PC-3 (cell line): ENCODE data around the gene TRNP1. TPM values are rescaled to one million over a fixed set of nuclear protein-coding genes. Genes with fewer than 3 reads are reported as not detected.

Experiments used
- ATAC-seq: fragments of 200-7000 bp; cut with Tn5 transposase; 2 replicates; pipeline ENCODE4 v1.9.1; 2020; ENCODE audit warnings: mild to moderate bottlenecking, moderate library complexity
- BruUV-seq: library from RNA; stranded (reverse); fragments of 400-500 nt; replicated peaks from 2 replicates; lab custom pipeline; 2021; lab: Mats Ljungman, UMichigan
- CTCF ChIA-PET: fragments of 300-600 bp; sonication (Branson Sonifier 250); formaldehyde crosslinking; loops from one replicate; lab custom pipeline; 2022; ENCODE audit warnings: antibody characterized with exemption; lab: Charles Lee
- POLR2A ChIA-PET: fragments of 300-600 bp; sonication (Branson Sonifier 250); formaldehyde crosslinking; loops from one replicate; lab custom pipeline; 2022; ENCODE audit warnings: antibody characterized with exemption; ENCODE audit not compliant: unreplicated experiment; lab: Charles Lee
- DNase-seq: peaks from one replicate; pipeline ENCODE4 v3.0.0-alpha.2; 2015
- H2AFZ ChIP-seq: fragments of 300-600 bp; sonication (generic); 2 replicates; pipeline ENCODE4 v1.6.0; 2016; ENCODE audit warnings: antibody characterized with exemption, low read length
- H3F3A ChIP-seq: fragments of 300-600 bp; sonication (generic); one replicate; pipeline ENCODE4 v1.6.0; 2017; ENCODE audit warnings: antibody characterized with exemption, low read length, control low read depth, mild to moderate bottlenecking; ENCODE audit not compliant: unreplicated experiment
- H3K27ac ChIP-seq: fragments of 300-600 bp; sonication (generic); 2 replicates; pipeline ENCODE4 v1.5.1; 2016; ENCODE audit warnings: mild to moderate bottlenecking, low read length
- H3K27me3 ChIP-seq: fragments of 300-600 bp; sonication (generic); 2 replicates; pipeline ENCODE4 v1.6.1; 2016; ENCODE audit warnings: low read length, mixed read lengths
- H3K36me3 ChIP-seq: fragments of 300-600 bp; sonication (generic); 2 replicates; pipeline ENCODE4 v1.6.1; 2016; ENCODE audit warnings: low read depth, mixed run types, low read length, mixed read lengths
- H3K4me1 ChIP-seq: fragments of 300-600 bp; sonication (generic); 2 replicates; pipeline ENCODE4 v1.5.1; 2016; ENCODE audit warnings: low read length; ENCODE audit not compliant: insufficient read depth
- H3K4me2 ChIP-seq: fragments of 300-600 bp; sonication (generic); 2 replicates; pipeline ENCODE4 v1.6.0; 2016; ENCODE audit warnings: low read length
- H3K4me3 ChIP-seq: fragments of 300-600 bp; sonication (generic); 2 replicates; pipeline ENCODE4 v1.5.1; 2016; ENCODE audit warnings: mild to moderate bottlenecking, low read length, mixed read lengths
- H3K79me2 ChIP-seq: fragments of 300-600 bp; sonication (generic); 2 replicates; pipeline ENCODE4 v1.6.1; 2017; ENCODE audit warnings: low read length, mixed read lengths
- H3K9ac ChIP-seq: fragments of 300-600 bp; sonication (generic); 2 replicates; pipeline ENCODE4 v1.6.0; 2016; ENCODE audit warnings: mild to moderate bottlenecking, low read length
- H3K9me2 ChIP-seq: fragments of 300-600 bp; sonication (generic); replicated peaks from 2 replicates; pipeline ENCODE4 v1.6.1; 2016; ENCODE audit warnings: mixed run types, low read length, mixed read lengths
- H3K9me3 ChIP-seq: fragments of 300-600 bp; sonication (generic); 2 replicates; pipeline ENCODE4 v1.6.1; 2016; ENCODE audit warnings: low read length, mixed read lengths
- H4K20me1 ChIP-seq: fragments of 300-600 bp; sonication (generic); 2 replicates; pipeline ENCODE4 v1.6.1; 2016; ENCODE audit warnings: low read length, mixed read lengths
- CTCF ChIP-seq: fragments of 300-600 bp; sonication (generic); conservative IDR thresholded peaks from 2 replicates; pipeline ENCODE4 v1.5.1; 2017; ENCODE audit warnings: antibody characterized with exemption, low read depth, mild to moderate bottlenecking, low read length
- EZH2 ChIP-seq: fragments of 300-600 bp; sonication (generic); IDR thresholded peaks from one replicate; pipeline ENCODE4 v1.6.1; 2017; ENCODE audit warnings: antibody characterized with exemption, mild to moderate bottlenecking, low read length; ENCODE audit not compliant: unreplicated experiment
- EZH2phosphoT487 ChIP-seq: fragments of 300-600 bp; sonication (generic); IDR thresholded peaks from 2 replicates; pipeline ENCODE4 v1.6.1; 2018; ENCODE audit warnings: mild to moderate bottlenecking, antibody characterized with exemption, low read length, borderline replicate concordance
- intact Hi-C: fragments of 100-400 bp; cut with micrococcal nuclease; formaldehyde crosslinking; loops from 2 replicates; pipeline ENCODE4 v1.9.0; 2023
- total RNA-seq: library from RNA; depleted of rRNA; stranded (reverse); fragments of >200 nt; gene quantifications from 2 replicates; pipeline ENCODE4 v1.2.3, GENCODE V29; 2014

Gene TRNP1
- total RNA-seq, 1 experiment from 2014 or later = 108 TPM

- H3K4me3 ChIP-seq = no peak overlapping the region
- ChIA-PET POLR2A (no interaction called here), CTCF (no interaction called here)
- ATAC-seq (no peak), DNase-seq (no peak)
- H3K79me2 ChIP-seq = no peaks in the 10 kb centered on the region
- intact Hi-C loops = no loop called here
- BruUV-seq = no TSS peak
- no peaks in the 10 kb centered on the region for H3K27me3 ChIP-seq
- TF ChIP-seq EZH2 (no peak), CTCF (no peak), EZH2phosphoT487 (no peak)
- H3K4me1 ChIP-seq = no peaks in the 10 kb centered on the region
- no peak overlapping the region for H3K4me2 ChIP-seq
- H3K27ac ChIP-seq = no peak overlapping the region
- no peaks in the 10 kb centered on the region for H3F3A ChIP-seq
- H3K36me3 ChIP-seq = no peaks in the 10 kb centered on the region
- no peak overlapping the region for H3K9ac ChIP-seq
- H2AFZ ChIP-seq = no peak overlapping the region
- H3K9me3 ChIP-seq = no peaks in the 10 kb centered on the region
- H4K20me1 ChIP-seq = no peaks in the 10 kb centered on the region
- H3K9me2 ChIP-seq = no peaks in the 10 kb centered on the region
These were observed 21.9 kb upstream of the TRNP1 start for GRCh38 chr1:26971590-26971989.

GRCh38 chr1:26972390-26972789, 21.1 kb upstream of the TRNP1 start:
- Histone ChIP-seq H3K9me3 (no peaks in the 10 kb centered on the region), H3K9ac (no peak overlapping the region), H3K4me1 (no peaks in the 10 kb centered on the region), H3K4me3 (no peak overlapping the region), H3K9me2 (no peaks in the 10 kb centered on the region), H3K27me3 (no peaks in the 10 kb centered on the region), H3K4me2 (no peak overlapping the region), H3K27ac (no peak overlapping the region), H3F3A (no peaks in the 10 kb centered on the region), H3K36me3 (no peaks in the 10 kb centered on the region), H4K20me1 (no peaks in the 10 kb centered on the region), H2AFZ (no peak overlapping the region), H3K79me2 (no peaks in the 10 kb centered on the region)
- intact Hi-C loops = no loop called here
- DNase-seq (no peak), ATAC-seq (no peak)
- CTCF ChIA-PET = no interaction called here
- no TSS peak for BruUV-seq
- TF ChIP-seq EZH2phosphoT487 = no peak
- no peak for TF ChIP-seq EZH2
- no peak for TF ChIP-seq CTCF
- POLR2A ChIA-PET = no interaction called here

DNA sequence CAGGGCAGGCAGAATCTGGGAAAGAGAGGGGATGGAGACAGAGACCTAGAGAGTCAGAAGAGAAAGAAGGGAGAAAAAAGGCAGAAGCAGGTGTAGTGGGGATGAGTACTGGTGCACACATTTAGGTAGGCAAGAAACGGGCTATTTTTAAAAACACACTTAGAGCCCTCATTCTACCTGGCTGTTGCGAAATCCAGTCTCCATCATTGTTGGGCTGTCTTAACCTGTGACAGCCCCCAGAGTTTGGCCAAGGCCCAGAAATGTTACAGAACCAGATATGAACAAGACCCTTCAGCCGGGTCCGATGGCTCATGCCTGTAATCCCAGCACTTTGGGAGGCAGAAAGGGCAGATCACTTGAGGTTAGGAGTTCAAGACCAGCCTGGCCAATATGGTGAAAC, 20.7 kb upstream of the TRNP1 start:
- Histone ChIP-seq H3K79me2 (no peaks in the 10 kb centered on the region), H3K27me3 (no peaks in the 10 kb centered on the region), H2AFZ (no peak overlapping the region), H3K4me3 (no peak overlapping the region), H4K20me1 (no peaks in the 10 kb centered on the region), H3K9ac (no peak overlapping the region), H3K9me3 (no peaks in the 10 kb centered on the region), H3K36me3 (no peaks in the 10 kb centered on the region), H3F3A (no peaks in the 10 kb centered on the region), H3K4me2 (no peak overlapping the region), H3K27ac (no peak overlapping the region), H3K4me1 (no peaks in the 10 kb centered on the region), H3K9me2 (no peaks in the 10 kb centered on the region)
- CTCF ChIA-PET = no interaction called here
- no TSS peak for BruUV-seq
- TF ChIP-seq CTCF = no peak
- TF ChIP-seq EZH2 = no peak
- TF ChIP-seq EZH2phosphoT487 = no peak
- POLR2A ChIA-PET = no interaction called here
- intact Hi-C loops = no loop called here
- no peak for ATAC-seq
- DNase-seq = no peak
